ENCODE measurements around the gene ARHGAP28.

DNA sequence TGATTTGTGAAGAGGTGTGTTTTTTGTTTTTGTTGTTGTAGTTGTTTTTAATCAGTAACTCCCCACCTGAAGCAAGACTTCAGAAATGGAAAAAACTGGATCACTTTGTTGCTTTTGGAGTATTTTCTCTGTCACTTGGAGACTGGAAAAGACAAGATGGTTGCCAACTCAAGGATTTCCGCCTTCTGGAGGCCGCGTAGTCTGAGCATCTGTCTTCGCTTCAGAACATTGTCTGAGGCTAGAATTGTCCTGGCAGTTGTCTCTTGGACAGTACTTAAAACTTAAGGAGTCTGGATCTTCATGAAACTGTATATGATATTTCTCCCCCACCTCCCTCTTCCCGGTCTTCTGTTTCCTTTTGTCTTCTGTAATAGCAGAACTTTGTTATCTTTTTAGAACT is 67.7 kb downstream of the ARHGAP28 start:
- TF ChIP-seq, protein P1, sequence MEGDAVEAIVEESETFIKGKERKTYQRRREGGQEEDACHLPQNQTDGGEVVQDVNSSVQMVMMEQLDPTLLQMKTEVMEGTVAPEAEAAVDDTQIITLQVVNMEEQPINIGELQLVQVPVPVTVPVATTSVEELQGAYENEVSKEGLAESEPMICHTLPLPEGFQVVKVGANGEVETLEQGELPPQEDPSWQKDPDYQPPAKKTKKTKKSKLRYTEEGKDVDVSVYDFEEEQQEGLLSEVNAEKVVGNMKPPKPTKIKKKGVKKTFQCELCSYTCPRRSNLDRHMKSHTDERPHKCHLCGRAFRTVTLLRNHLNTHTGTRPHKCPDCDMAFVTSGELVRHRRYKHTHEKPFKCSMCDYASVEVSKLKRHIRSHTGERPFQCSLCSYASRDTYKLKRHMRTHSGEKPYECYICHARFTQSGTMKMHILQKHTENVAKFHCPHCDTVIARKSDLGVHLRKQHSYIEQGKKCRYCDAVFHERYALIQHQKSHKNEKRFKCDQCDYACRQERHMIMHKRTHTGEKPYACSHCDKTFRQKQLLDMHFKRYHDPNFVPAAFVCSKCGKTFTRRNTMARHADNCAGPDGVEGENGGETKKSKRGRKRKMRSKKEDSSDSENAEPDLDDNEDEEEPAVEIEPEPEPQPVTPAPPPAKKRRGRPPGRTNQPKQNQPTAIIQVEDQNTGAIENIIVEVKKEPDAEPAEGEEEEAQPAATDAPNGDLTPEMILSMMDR (IDR thresholded peaks at IDR 0.05), result no peak
- TF ChIP-seq POLR2A (IDR thresholded peaks at IDR 0.05), result no peak
